GM12878 (cell line): ENCODE results near the gene FGFRL1. TPM values are rescaled to one million over a fixed set of nuclear protein-coding genes. Genes with fewer than 3 reads are reported as not detected.

ENCODE experiments used
- ATAC-seq: fragments of 200-7000 bp; cut with Tn5 transposase; 3 replicates; pipeline ENCODE4 v1.9.1; 2020; ENCODE audit warnings: mild to moderate bottlenecking, moderate library complexity
- BruUV-seq: library from RNA; stranded (reverse); fragments of 400-500 nt; replicated peaks from 2 replicates; lab custom pipeline; 2021; lab: Mats Ljungman, UMichigan
- CTCF ChIA-PET: fragments of 300-600 bp; sonication (Branson Sonifier 250); formaldehyde crosslinking; extraction: SDS; loops from one replicate; lab custom pipeline; 2021; ENCODE audit warnings: inconsistent platforms; lab: Yijun Ruan, JAX
- POLR2A ChIA-PET: fragments of 350-600 bp; formaldehyde crosslinking; extraction: SDS; loops from one replicate; lab custom pipeline; 2021; ENCODE audit warnings: inconsistent platforms; lab: Charles Lee
- RAD21 ChIA-PET: fragments of 300-600 bp; sonication (Branson Sonifier 250); formaldehyde crosslinking; loops from one replicate; lab custom pipeline; 2023; ENCODE audit warnings: antibody characterized with exemption; ENCODE audit not compliant: unreplicated experiment; lab: Charles Lee
- SMC1A ChIA-PET: fragments of 300-600 bp; sonication (Branson Sonifier 250); formaldehyde crosslinking; loops from one replicate; lab custom pipeline; 2023; ENCODE audit not compliant: unreplicated experiment, uncharacterized antibody; lab: Charles Lee
- DNase-seq: peaks from one replicate; pipeline ENCODE4 v3.0.0-alpha.2; 2011; ENCODE audit warnings: low read depth, low spot score
- FAIRE-seq: peaks from 3 replicates; lab custom pipeline; 2011; peaks lifted over from hg19 to GRCh38; lab: Jason Lieb, UNC
- H2AFZ ChIP-seq: 2 replicates; pipeline ENCODE4 v1.6.0; 2011; ENCODE audit warnings: low read depth, low read length, control low read depth; ENCODE audit not compliant: control insufficient read depth
- H3K27ac ChIP-seq: 2 replicates; pipeline ENCODE4 v1.5.1; 2011; ENCODE audit warnings: control low read depth; ENCODE audit not compliant: control insufficient read depth, insufficient read depth
- H3K27me3 ChIP-seq, 2 experiments: replicated peaks in 1 of 2; 2 replicates each; pipeline versions ENCODE4 v1.6.0 to v1.6.1; 2011; ENCODE audit warnings: low read length in 1 of 2; ENCODE audit not compliant: control insufficient read depth in 2 of 2, insufficient read depth in 2 of 2
- H3K36me3 ChIP-seq, 2 experiments: 2 replicates each; pipeline ENCODE4 v1.5.1; 2011; ENCODE audit warnings: low read length in 1 of 2; ENCODE audit not compliant: control insufficient read depth in 2 of 2, insufficient read depth in 2 of 2
- H3K4me1 ChIP-seq: 2 replicates; pipeline ENCODE4 v1.6.1; 2011; ENCODE audit warnings: mild to moderate bottlenecking, low read length, moderate library complexity, mixed read lengths; ENCODE audit not compliant: control insufficient read depth, insufficient read depth
- H3K4me2 ChIP-seq: 2 replicates; pipeline ENCODE4 v1.6.0; 2011; ENCODE audit warnings: control low read depth; ENCODE audit not compliant: control insufficient read depth, insufficient read depth
- H3K4me3 ChIP-seq: fragments of 200-600 bp; sonication (generic); 2 replicates; pipeline ENCODE4 v1.5.1; 2016
- H3K79me2 ChIP-seq: 2 replicates; pipeline ENCODE4 v1.6.0; 2011; ENCODE audit warnings: low read length; ENCODE audit not compliant: control insufficient read depth, insufficient read depth
- H3K9ac ChIP-seq: 2 replicates; pipeline ENCODE4 v1.8.0; 2011; ENCODE audit warnings: low read length, control low read depth, mixed read lengths; ENCODE audit not compliant: control insufficient read depth, insufficient read depth
- H3K9me3 ChIP-seq: replicated peaks from 3 replicates; pipeline ENCODE4 v1.5.1; 2011; ENCODE audit warnings: mild to moderate bottlenecking, low read length; ENCODE audit not compliant: control insufficient read depth, insufficient read depth
- H4K20me1 ChIP-seq: 2 replicates; pipeline ENCODE4 v1.6.0; 2011; ENCODE audit not compliant: control insufficient read depth, insufficient read depth
- ASH2L ChIP-seq: fragments of 300-600, 200-600 bp; sonication (generic); IDR thresholded peaks from 2 replicates; pipeline ENCODE4 v1.6.1; 2017; ENCODE audit warnings: low read depth, mild to moderate bottlenecking, borderline replicate concordance
- ATF7 ChIP-seq: fragments of 450-650 bp; IDR thresholded peaks from 2 replicates; pipeline ENCODE4 v1.6.1; 2016; ENCODE audit warnings: low read depth, mild to moderate bottlenecking
- BHLHE40 ChIP-seq, 2 experiments: fragments of 450-650 bp in 1 of 2; IDR thresholded peaks; 2 replicates each; pipeline ENCODE4 v1.6.1; 2011 to 2017; ENCODE audit warnings: low read depth in 2 of 2, borderline replicate concordance in 1 of 2, improper control_type of control experiment in 1 of 2, low read length in 1 of 2, mild to moderate bottlenecking in 1 of 2
- CREM ChIP-seq: IDR thresholded peaks from 2 replicates; pipeline ENCODE4 v1.6.1; 2014; ENCODE audit warnings: antibody characterized with exemption, low read depth
- DPF2 ChIP-seq: fragments of 450-650 bp; IDR thresholded peaks from 2 replicates; pipeline ENCODE4 v1.6.1; 2017; ENCODE audit warnings: mild to moderate bottlenecking
- E2F8 ChIP-seq: fragments of 450-650 bp; IDR thresholded peaks from 2 replicates; pipeline ENCODE4 v1.6.1; 2018; ENCODE audit warnings: mild to moderate bottlenecking, low read depth, moderate library complexity; ENCODE audit not compliant: partially characterized antibody
- FOXK2 ChIP-seq: fragments of 450-650 bp; IDR thresholded peaks from 2 replicates; pipeline ENCODE4 v1.6.1; 2017; ENCODE audit warnings: mild to moderate bottlenecking, moderate library complexity
- FOXM1 ChIP-seq: IDR thresholded peaks from 2 replicates; pipeline ENCODE4 v1.6.1; 2012; ENCODE audit warnings: low read depth, mild to moderate bottlenecking, inconsistent platforms, low read length, moderate library complexity
- HDAC2 ChIP-seq: fragments of 200-600 bp; sonication (generic); IDR thresholded peaks from 2 replicates; pipeline ENCODE4 v1.6.1; 2017
- IKZF1 ChIP-seq: fragments of 450-650 bp; conservative IDR thresholded peaks from 2 replicates; pipeline ENCODE4 v1.6.1; 2017; ENCODE audit warnings: antibody characterized with exemption, mild to moderate bottlenecking
- KAT2A ChIP-seq: conservative IDR thresholded peaks from 2 replicates; pipeline ENCODE4 v1.6.1; 2011; ENCODE audit warnings: low read depth, low read length; ENCODE audit not compliant: control insufficient read depth
- NBN ChIP-seq: fragments of 450-650 bp; IDR thresholded peaks from 2 replicates; pipeline ENCODE4 v1.6.1; 2016
- POLR2AphosphoS5 ChIP-seq: IDR thresholded peaks from 2 replicates; pipeline ENCODE4 v1.6.1; 2011; ENCODE audit warnings: mild to moderate bottlenecking, low read length, inconsistent platforms
- RAD51 ChIP-seq: fragments of 450-650 bp; IDR thresholded peaks from 2 replicates; pipeline ENCODE4 v1.6.1; 2016; ENCODE audit warnings: moderate library complexity, mild to moderate bottlenecking, inconsistent platforms
- RUNX3 ChIP-seq: IDR thresholded peaks from 2 replicates; pipeline ENCODE4 v1.6.1; 2012; ENCODE audit warnings: low read length, inconsistent platforms
- SMAD1 ChIP-seq: fragments of 450-650 bp; IDR thresholded peaks from 2 replicates; pipeline ENCODE4 v1.6.1; 2018; ENCODE audit warnings: mild to moderate bottlenecking, low read depth; ENCODE audit not compliant: partially characterized antibody
- SREBF1 ChIP-seq: IDR thresholded peaks from 2 replicates; pipeline ENCODE4 v1.6.1; 2012; ENCODE audit warnings: mild to moderate bottlenecking, low read length
- TCF12 ChIP-seq: IDR thresholded peaks from 2 replicates; pipeline ENCODE4 v1.6.1; 2011; ENCODE audit warnings: low read depth, mild to moderate bottlenecking, low read length
- ZBED1 ChIP-seq: IDR thresholded peaks from 2 replicates; pipeline ENCODE4 v1.6.1; 2016; ENCODE audit warnings: borderline replicate concordance
- ZNF217 ChIP-seq: fragments of 450-650 bp; IDR thresholded peaks from 2 replicates; pipeline ENCODE4 v1.6.1; 2017; ENCODE audit warnings: antibody characterized with exemption, mild to moderate bottlenecking
- WGBS: methylation state at CpG from one replicate; pipeline ENCODE4 v1.1.6; 2016; ENCODE audit warnings: low lambda C conversion rate; ENCODE audit not compliant: insufficient replicate concordance, insufficient coverage; ENCODE audit errors: missing lambda C conversion rate; 5-methylcytosine and 5-hydroxymethylcytosine counted together
- in situ Hi-C: fragments of 300-500 bp; cut with MboI; formaldehyde crosslinking; loops from 9 replicates; pipeline ENCODE4 v1.14.3; 2018; ENCODE audit warnings: mixed read lengths
- intact Hi-C: fragments of 100-400 bp; cut with micrococcal nuclease; formaldehyde crosslinking; loops from one replicate; pipeline ENCODE4 v1.14.2; 2022; ENCODE audit not compliant: unreplicated experiment
- polyA plus RNA-seq, 11 experiments: library from polyadenylated mRNA; depleted of rRNA in 4 of 11; unstranded in 6 of 11; stranded (reverse) in 5 of 11; fragments of >200 nt; fragmentation: Nextera tagmentation in 4 of 11; fragmentation: Illumina TruSeq in 1 of 11; extraction: Ambion mirVana in 4 of 11; extraction: Trizol in 1 of 11; gene quantifications; 1 replicate in 1 of 11; 2 replicates in 10 of 11; pipeline versions ENCODE4 v1.2.1 to v1.2.3, GENCODE V29; 2011 to 2016; ENCODE audit warnings: inconsistent platforms in 2 of 11, missing spikeins in 2 of 11, low read depth in 1 of 11
- total RNA-seq, 4 experiments: library from RNA; depleted of rRNA in 3 of 4; stranded (reverse); fragments of >200 nt in 3 of 4; fragmentation: Illumina TruSeq in 1 of 4; extraction: Trizol in 1 of 4; gene quantifications; 2 replicates each; pipeline versions ENCODE4 v1.2.1 to v1.2.3, GENCODE V29; 2013 to 2021
- TF ChIP-seq, protein P1 (sequence below): fragments of 450-650 bp; conservative IDR thresholded peaks from 2 replicates; pipeline ENCODE4 v1.6.1; 2017; ENCODE audit warnings: mild to moderate bottlenecking, moderate library complexity

The FGFRL1 gene
- total and polyA plus RNA-seq, 10 of the 15 experiments (the other 5 are each of a cell fraction or from before 2014, with no cell fraction given), result 0.02 to 1.5 (median 0.29) TPM; not detected in 2

DNA sequence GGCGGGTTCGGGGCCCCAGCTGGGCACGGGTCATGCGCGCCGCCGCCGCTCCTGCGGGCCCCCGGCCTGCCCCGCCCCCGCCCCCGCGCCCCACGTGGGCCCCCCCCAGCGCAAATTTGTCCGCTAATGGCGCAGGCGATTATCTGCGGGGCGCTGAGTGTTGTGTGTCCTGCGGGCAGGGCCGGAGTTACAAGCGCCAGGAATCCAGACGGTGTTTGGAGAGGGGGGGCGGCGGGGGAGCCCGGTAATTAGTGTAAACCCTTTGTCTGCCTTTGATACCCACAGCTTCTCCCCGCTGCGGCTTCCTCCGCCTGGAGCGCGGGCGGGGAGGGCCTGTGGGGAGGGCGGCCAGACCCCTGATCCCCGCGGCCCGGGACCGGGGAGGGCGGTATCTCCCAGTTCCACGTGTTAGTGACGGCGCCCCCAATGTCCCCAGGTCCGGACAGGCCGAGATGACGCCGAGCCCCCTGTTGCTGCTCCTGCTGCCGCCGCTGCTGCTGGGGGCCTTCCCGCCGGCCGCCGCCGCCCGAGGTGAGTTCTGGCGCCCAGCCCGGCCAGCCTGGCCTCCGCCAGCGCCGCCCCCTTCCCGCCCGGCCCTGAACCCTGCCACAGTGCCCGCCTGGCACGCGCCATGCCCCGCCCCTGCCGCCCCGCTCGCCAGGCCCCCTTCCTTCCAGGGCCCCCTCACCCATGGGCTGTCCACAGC, 761 bp downstream of the FGFRL1 start:
- Histone ChIP-seq H2AFZ (no peak overlapping the region; the same call in 1 of the 2 replicates), H3K4me3 (peak overlapping the region; percentile 61), H3K4me1 (peaks cover 11% of the 10 kb centered on the region), H3K9ac (no peak overlapping the region), H3K27ac (no peak overlapping the region), H3K9me3 (no peaks in the 10 kb centered on the region; the same call in 2 of the 3 replicates), H4K20me1 (no peaks in the 10 kb centered on the region; the same call in 1 of the 2 replicates), H3K36me3 (no peaks in the 10 kb centered on the region), H3K27me3 (peaks cover 0 to 5% of the 10 kb centered on the region in 2 experiments; a peak in 2 of 4 replicates), H3K79me2 (no peaks in the 10 kb centered on the region), H3K4me2 (peak overlapping the region; percentile 42; the same call in 1 of the 2 replicates)
- intact Hi-C loops (no loop called here), in situ Hi-C loops (no loop called here)
- 5% methylated on average over 29 of the region's 69 CpGs for WGBS
- FAIRE-seq (no peak), ATAC-seq (0 out of 3 replicates have a peak, but pooled peaks have one; percentile 3), DNase-seq (no peak)
- BruUV-seq, result no TSS peak
- CTCF ChIA-PET, result no interaction called here
- POLR2A ChIA-PET, result no interaction called here
- SMC1A ChIA-PET, result no interaction called here
- RAD21 ChIA-PET, result no interaction called here
- no peak for TF ChIP-seq HDAC2
- TF ChIP-seq ZNF217, result no peak
- TF ChIP-seq, protein P1, sequence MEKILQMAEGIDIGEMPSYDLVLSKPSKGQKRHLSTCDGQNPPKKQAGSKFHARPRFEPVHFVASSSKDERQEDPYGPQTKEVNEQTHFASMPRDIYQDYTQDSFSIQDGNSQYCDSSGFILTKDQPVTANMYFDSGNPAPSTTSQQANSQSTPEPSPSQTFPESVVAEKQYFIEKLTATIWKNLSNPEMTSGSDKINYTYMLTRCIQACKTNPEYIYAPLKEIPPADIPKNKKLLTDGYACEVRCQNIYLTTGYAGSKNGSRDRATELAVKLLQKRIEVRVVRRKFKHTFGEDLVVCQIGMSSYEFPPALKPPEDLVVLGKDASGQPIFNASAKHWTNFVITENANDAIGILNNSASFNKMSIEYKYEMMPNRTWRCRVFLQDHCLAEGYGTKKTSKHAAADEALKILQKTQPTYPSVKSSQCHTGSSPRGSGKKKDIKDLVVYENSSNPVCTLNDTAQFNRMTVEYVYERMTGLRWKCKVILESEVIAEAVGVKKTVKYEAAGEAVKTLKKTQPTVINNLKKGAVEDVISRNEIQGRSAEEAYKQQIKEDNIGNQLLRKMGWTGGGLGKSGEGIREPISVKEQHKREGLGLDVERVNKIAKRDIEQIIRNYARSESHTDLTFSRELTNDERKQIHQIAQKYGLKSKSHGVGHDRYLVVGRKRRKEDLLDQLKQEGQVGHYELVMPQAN, result no peak
- no peak for TF ChIP-seq RUNX3
- no peak for TF ChIP-seq CREM
- no peak for TF ChIP-seq SREBF1
- TF ChIP-seq KAT2A, result no peak
- peak; percentile 40; the same call in 1 of the 2 replicates for TF ChIP-seq DPF2
- no peak for TF ChIP-seq NBN
- TF ChIP-seq E2F8, result no peak
- TF ChIP-seq ZBED1, result no peak
- TF ChIP-seq FOXK2, result no peak
- TF ChIP-seq BHLHE40 (IDR thresholded peaks at IDR 0.05; ENCODE audit: borderline replicate concordance in 1 of 2, low read depth in 2 of 2, low read length in 1 of 2), result peak in 1 of 2 experiments; percentile 21; a peak in 1 of 4 replicates
- TF ChIP-seq TCF12, result no peak
- no peak for TF ChIP-seq POLR2AphosphoS5
- TF ChIP-seq IKZF1, result peak; percentile 39; the same call in 1 of the 2 replicates
- TF ChIP-seq FOXM1, result no peak
- no peak for TF ChIP-seq SMAD1
- no peak for TF ChIP-seq RAD51
- TF ChIP-seq ASH2L, result no peak
- TF ChIP-seq ATF7, result no peak
